ENCODE data around the gene PARD6A.

Gene PARD6A

GRCh38 chr16:67707790-67708189 lies 47.0 kb downstream of the PARD6A start:
- Histone ChIP-seq H3K36me3 (ENCODE audit: control insufficient read depth in 4 of 4, insufficient read depth in 4 of 4, low read length in 3 of 4) (no peaks in the 10 kb centered on the region), H3K27me3 (replicated peaks in 2 of 5; ENCODE audit: control insufficient read depth in 4 of 5, insufficient read depth in 5 of 5, low read length in 4 of 5) (no peaks in the 10 kb centered on the region), H3K27ac (ENCODE audit: insufficient read depth in 1 of 2, low read depth in 1 of 2, low read length in 2 of 2, poor library complexity in 1 of 2, severe bottlenecking in 2 of 2) (no peak overlapping the region), H3K9me3 (ENCODE audit: control extremely low read depth in 1 of 5, control insufficient read depth in 4 of 5, insufficient read depth in 2 of 5, low read depth in 1 of 5, low read length in 4 of 5) (no peaks in the 10 kb centered on the region), H3K4me1 (ENCODE audit: control extremely low read depth in 1 of 4, control insufficient read depth in 4 of 4, insufficient read depth in 4 of 4, low read length in 3 of 4) (no peaks in the 10 kb centered on the region), H3K4me3 (ENCODE audit: control insufficient read depth in 1 of 7, extremely low read depth in 1 of 7, insufficient read depth in 4 of 7, low read depth in 2 of 7, low read length in 6 of 7) (no peak overlapping the region)
- ChIA-PET CTCF (no interaction called here), POLR2A (interaction anchor here (0.8 kb wide), 1 partner anchor 378 kb away, joined by 3 read pairs; no protein-coding TSS in a partner anchor)
- 100% methylated on average over 3 of the region's 5 CpGs for WGBS (ENCODE audit: insufficient coverage)
- no peak for DNase-seq

GRCh38 chr16:67708368-67708771 lies 47.6 kb downstream of the PARD6A start:
- DNase-seq: no peak
- Histone ChIP-seq H3K27me3 (replicated peaks in 2 of 5; ENCODE audit: control insufficient read depth in 4 of 5, insufficient read depth in 5 of 5, low read length in 4 of 5) (no peaks in the 10 kb centered on the region), H3K27ac (ENCODE audit: insufficient read depth in 1 of 2, low read depth in 1 of 2, low read length in 2 of 2, poor library complexity in 1 of 2, severe bottlenecking in 2 of 2) (no peak overlapping the region), H3K4me1 (ENCODE audit: control extremely low read depth in 1 of 4, control insufficient read depth in 4 of 4, insufficient read depth in 4 of 4, low read length in 3 of 4) (no peaks in the 10 kb centered on the region), H3K4me3 (ENCODE audit: control insufficient read depth in 1 of 7, extremely low read depth in 1 of 7, insufficient read depth in 4 of 7, low read depth in 2 of 7, low read length in 6 of 7) (no peak overlapping the region), H3K9me3 (ENCODE audit: control extremely low read depth in 1 of 5, control insufficient read depth in 4 of 5, insufficient read depth in 2 of 5, low read depth in 1 of 5, low read length in 4 of 5) (no peaks in the 10 kb centered on the region), H3K36me3 (ENCODE audit: control insufficient read depth in 4 of 4, insufficient read depth in 4 of 4, low read length in 3 of 4) (no peaks in the 10 kb centered on the region)
- CTCF ChIA-PET: interaction anchor here (0.7 kb wide), 1 partner anchor 24 kb away, joined by 3 read pairs; no protein-coding TSS in a partner anchor
- POLR2A ChIA-PET: interaction anchor here (0.8 kb wide), 1 partner anchor 377 kb away, joined by 3 read pairs; no protein-coding TSS in a partner anchor
- no CpG with 5 or more reads among the region's 2 CpGs for WGBS (ENCODE audit: insufficient coverage)

- H3K4me3 ChIP-seq (ENCODE audit: control insufficient read depth in 1 of 7, extremely low read depth in 1 of 7, insufficient read depth in 4 of 7, low read depth in 2 of 7, low read length in 6 of 7): no peak overlapping the region
- POLR2A ChIA-PET: interaction anchor here (0.6 to 0.7 kb wide), 2 partner anchors 66 to 775 kb away, joined by 3 read pairs; partner anchors contain the start of gene CIAO2B
- 100% methylated on average over 1 of the region's 1 CpG for WGBS (ENCODE audit: insufficient coverage)
- DNase-seq: no peak
- H3K36me3 ChIP-seq (ENCODE audit: control insufficient read depth in 4 of 4, insufficient read depth in 4 of 4, low read length in 3 of 4): no peaks in the 10 kb centered on the region
- H3K27me3 ChIP-seq (replicated peaks in 2 of 5; ENCODE audit: control insufficient read depth in 4 of 5, insufficient read depth in 5 of 5, low read length in 4 of 5): no peaks in the 10 kb centered on the region
- CTCF ChIA-PET: no interaction called here
- H3K4me1 ChIP-seq (ENCODE audit: control extremely low read depth in 1 of 4, control insufficient read depth in 4 of 4, insufficient read depth in 4 of 4, low read length in 3 of 4): no peaks in the 10 kb centered on the region
- no peaks in the 10 kb centered on the region for H3K9me3 ChIP-seq (ENCODE audit: control extremely low read depth in 1 of 5, control insufficient read depth in 4 of 5, insufficient read depth in 2 of 5, low read depth in 1 of 5, low read length in 4 of 5)
- H3K27ac ChIP-seq (ENCODE audit: insufficient read depth in 1 of 2, low read depth in 1 of 2, low read length in 2 of 2, poor library complexity in 1 of 2, severe bottlenecking in 2 of 2): no peak overlapping the region
Observed at GRCh38 chr16:67709050-67709449, 48.3 kb downstream of the PARD6A start.

GRCh38 chr16:67710607-67711006 lies 49.8 kb downstream of the PARD6A start:
- Histone ChIP-seq H3K27me3 (replicated peaks in 2 of 5; ENCODE audit: control insufficient read depth in 4 of 5, insufficient read depth in 5 of 5, low read length in 4 of 5) (no peaks in the 10 kb centered on the region), H3K27ac (ENCODE audit: insufficient read depth in 1 of 2, low read depth in 1 of 2, low read length in 2 of 2, poor library complexity in 1 of 2, severe bottlenecking in 2 of 2) (no peak overlapping the region), H3K9me3 (ENCODE audit: control extremely low read depth in 1 of 5, control insufficient read depth in 4 of 5, insufficient read depth in 2 of 5, low read depth in 1 of 5, low read length in 4 of 5) (no peaks in the 10 kb centered on the region), H3K4me3 (ENCODE audit: control insufficient read depth in 1 of 7, extremely low read depth in 1 of 7, insufficient read depth in 4 of 7, low read depth in 2 of 7, low read length in 6 of 7) (no peak overlapping the region), H3K36me3 (ENCODE audit: control insufficient read depth in 4 of 4, insufficient read depth in 4 of 4, low read length in 3 of 4) (no peaks in the 10 kb centered on the region), H3K4me1 (ENCODE audit: control extremely low read depth in 1 of 4, control insufficient read depth in 4 of 4, insufficient read depth in 4 of 4, low read length in 3 of 4) (no peaks in the 10 kb centered on the region)
- DNase-seq: no peak
- CTCF ChIA-PET: no interaction called here
- POLR2A ChIA-PET: no interaction called here
- WGBS (ENCODE audit: insufficient coverage): no CpG with 5 or more reads among the region's 6 CpGs
